Activated T-helper 1 cell treated with Interleukin-2 at 50 U/mL for 16 hours (primary cell): ENCODE measurements around the gene MRLN.

Experiments used
- DNase-seq: peaks from one replicate; pipeline ENCODE4 v3.0.0-alpha.2; 2020; ENCODE audit warnings: low read depth

The MRLN gene

DNA sequence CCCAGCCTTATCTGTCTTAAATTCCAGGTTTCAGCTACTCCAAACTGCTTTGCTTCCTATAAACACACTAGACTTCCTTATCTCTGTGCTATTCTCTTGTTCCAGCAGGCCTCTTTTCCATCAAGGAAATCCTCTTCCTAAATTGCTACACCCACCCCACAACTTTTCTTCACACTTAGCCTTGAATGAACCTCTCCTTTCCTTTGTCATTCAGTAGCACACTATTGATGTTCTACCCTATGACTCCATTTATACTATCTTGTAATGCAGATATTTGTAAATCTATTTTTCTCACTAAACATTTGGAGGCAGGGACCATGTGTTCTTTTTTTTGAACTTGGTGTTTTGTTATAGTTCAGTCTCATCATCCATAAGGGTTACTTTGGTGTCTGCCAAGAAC is 47.3 kb downstream of the MRLN start:
- no peak for DNase-seq

DNA sequence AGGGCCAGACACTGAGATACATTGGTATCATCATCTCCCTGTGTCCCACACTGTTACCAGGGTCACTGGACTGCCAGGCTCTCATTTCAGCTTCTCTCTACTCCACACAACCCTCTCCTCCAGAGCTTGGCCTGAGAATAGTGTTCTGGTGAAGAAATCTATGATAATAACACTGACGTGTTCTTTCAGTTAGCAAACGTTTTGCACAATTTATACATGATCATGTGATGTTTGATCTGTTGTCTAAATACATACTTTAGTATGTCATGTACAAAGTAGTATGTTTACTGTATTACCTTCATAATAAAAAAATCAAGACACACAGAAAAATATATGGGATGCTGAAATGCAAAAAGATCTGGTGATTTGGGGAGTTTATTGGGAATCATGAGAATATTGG is 48.6 kb downstream of the MRLN start:
- DNase-seq: no peak

DNA sequence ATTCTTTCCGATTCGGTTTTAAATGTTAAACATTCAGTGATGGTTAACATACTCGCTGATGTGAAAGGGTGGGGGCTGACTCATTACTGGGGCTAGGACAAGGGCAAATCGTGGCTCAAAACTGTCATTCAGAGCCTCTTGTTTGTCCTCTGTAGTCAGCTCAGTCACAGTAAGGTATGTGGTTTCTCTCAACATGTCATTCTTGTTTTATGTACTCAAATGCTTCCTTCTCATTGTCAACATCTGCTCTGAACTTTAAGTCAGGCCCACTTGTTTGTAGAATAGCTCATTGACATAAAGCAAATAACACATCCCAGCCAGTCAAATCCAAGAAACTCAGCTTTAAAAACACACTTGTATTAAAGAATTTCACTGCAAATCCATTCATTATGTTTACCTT is 50.9 kb downstream of the MRLN start:
- no peak for DNase-seq

DNA sequence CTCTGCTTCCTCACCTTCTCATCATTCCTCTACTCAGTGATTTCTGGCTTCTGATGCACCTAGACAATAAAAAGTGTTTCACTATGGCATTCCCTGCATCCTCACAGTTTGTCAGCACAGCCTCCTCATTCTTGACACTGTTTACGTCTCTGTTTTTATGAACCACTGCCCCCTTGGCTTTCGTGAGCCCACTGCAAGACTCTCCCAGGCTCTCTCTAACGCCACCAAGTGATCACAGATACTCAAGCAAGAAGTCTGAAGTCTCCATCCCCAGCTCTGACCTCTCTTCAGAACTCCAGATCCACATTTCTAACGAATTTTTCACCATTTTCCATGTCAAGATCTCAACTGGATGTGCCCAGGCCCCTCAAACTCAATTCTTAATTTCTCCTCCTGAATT is 52.5 kb downstream of the MRLN start:
- no peak for DNase-seq

DNA sequence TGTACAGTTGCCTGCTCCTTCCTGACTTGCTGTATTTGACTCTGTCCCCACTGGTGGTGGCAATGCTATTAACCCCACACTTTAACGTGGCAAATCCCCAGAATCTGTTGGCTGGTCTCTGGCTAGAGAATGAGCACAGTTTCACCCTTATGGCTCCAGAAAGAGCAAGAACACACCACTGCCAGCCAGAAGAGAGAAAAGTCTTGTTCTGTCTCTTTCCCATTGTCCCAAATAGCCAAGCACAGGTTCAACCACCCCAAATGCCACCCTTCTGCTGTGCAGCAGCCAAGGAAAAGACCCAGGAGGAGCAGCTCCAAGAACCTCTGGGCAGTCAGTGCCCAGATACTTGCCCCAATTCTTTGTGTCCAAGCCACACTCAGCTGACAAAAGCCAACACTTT is 54.9 kb downstream of the MRLN start:
- no peak for DNase-seq

DNA sequence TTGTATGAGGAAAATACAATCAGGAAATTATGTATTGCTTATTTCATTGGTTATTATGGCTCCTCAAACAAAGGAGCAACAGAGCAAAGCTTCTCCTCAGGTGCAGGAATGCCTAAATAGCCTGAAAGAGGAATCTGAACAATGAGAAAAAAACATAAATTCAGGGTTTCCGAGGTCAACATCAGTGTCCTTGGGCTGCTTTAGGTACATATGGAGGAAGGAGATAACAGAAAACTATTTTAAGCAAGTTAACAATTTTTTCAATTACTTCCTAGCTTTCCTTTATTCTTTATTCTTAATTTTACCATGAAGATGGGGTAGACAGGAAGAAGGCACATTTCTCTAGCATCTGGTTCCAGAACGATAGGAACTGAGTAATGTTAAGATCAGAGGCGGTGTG is 57.6 kb downstream of the MRLN start:
- no peak for DNase-seq

DNA sequence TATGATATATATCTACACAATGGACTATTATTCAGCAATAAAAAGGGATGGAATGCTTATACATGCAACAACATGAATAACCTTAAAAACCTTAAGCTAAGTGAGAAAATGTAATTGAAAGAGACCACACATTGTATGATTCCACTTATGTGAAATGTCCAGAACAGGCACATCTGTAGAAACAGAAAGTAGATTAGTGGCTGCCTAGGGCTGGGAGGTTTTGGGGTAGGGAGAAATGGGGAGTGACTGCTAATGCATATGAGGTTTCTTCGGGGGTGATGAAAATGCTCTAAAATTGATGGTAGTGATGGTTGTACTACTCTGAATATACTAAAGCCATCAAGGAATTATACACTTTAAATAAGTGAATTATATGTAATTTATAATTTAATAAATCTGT is 58.3 kb downstream of the MRLN start:
- DNase-seq: no peak

DNA sequence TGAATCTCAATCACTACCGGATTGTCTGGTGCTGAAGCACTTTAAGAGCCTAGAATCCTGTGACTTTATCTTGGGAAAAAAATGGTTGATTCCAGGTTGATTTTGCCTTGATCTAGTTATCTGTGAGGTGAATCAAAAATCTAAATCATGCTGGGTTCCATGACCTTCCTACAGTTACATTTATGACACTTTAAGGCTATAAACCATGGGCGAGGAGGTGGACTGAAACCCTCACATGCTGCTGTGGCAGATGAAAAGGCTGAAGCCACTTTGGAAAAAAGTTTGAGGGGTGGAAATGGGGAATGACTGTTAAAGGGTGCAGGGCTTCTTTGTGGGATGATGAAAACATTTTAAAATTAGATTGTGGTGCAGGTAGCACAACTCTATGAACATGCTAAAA is 61.1 kb downstream of the MRLN start:
- DNase-seq: no peak

DNA sequence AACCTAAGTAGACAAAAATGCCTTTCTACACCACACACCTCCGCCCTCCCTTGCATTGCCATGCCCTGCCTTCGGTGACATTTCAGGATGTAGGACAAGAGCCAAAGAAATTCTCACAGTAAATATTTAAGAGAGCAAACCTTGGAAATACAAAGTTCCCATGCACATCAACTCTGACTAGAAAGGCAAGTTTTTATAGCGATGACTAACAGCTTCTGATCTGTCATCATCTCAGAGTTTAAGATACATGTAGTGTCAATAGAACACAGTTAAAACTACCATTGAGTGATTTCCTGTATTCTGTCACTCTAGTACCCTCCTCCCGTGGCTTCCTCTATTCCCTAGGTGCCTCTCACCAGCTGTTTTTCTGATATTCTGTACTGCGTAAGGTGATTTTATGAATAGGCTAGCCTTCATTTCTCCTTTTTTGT is 64.3 kb downstream of the MRLN start:
- no peak for DNase-seq

DNA sequence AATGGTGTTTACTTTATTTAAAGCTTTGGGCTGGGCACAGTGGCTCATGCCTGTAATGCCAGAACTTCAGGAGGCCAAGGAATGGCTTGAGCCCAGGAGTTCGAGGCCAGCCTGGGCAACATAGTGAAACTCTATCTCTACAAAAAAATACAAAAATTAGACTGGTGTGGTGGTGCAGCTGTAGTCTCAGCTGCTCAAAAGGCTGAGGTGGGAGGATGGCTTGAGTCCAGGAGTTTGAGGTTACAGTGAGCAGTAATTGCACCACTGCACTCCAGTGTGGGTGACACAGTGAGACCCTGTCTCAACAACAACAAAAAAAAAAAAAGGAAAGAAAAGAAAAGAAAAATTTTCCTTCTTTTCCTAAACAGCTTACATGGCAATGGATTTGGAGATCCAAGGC is 65.6 kb downstream of the MRLN start:
- no peak for DNase-seq
